K562 (cell line): ENCODE data around the gene ADAT2. TPM values are rescaled to one million over a fixed set of nuclear protein-coding genes. Genes with fewer than 3 reads are reported as not detected.
A peak's percentile ranks its signal among the peaks of the same experiment; 100 is the strongest.

Source experiments
- ATF2 ChIP-seq: sonication (generic); formaldehyde crosslinking; IDR thresholded peaks from 2 replicates; pipeline ENCODE4 v1.8.1; 2022; ENCODE audit warnings: missing genetic modification reagents
- BCLAF1 ChIP-seq, 2 experiments: fragments of 450-650 bp in 1 of 2; IDR thresholded peaks; 2 replicates each; pipeline ENCODE4 v1.6.1; 2011 to 2017; ENCODE audit warnings: low read depth in 2 of 2, antibody characterized with exemption in 1 of 2, borderline replicate concordance in 1 of 2, low read length in 1 of 2, mild to moderate bottlenecking in 1 of 2, mixed read lengths in 1 of 2; ENCODE audit not compliant: control insufficient read depth in 1 of 2
- CC2D1A ChIP-seq: fragments of 450-650 bp; IDR thresholded peaks from 2 replicates; pipeline ENCODE4 v1.6.1; 2017; ENCODE audit warnings: mild to moderate bottlenecking
- CREB1 ChIP-seq, 2 experiments: sonication (generic) in 1 of 2; formaldehyde crosslinking in 1 of 2; IDR thresholded peaks; 2 replicates each; pipeline versions ENCODE4 v1.6.1 to v1.8.0; 2012 to 2022; ENCODE audit warnings: inconsistent platforms in 1 of 2, mild to moderate bottlenecking in 1 of 2, missing genetic modification reagents in 1 of 2, moderate library complexity in 1 of 2
- DMBX1 ChIP-seq: fragments of 250-450 bp; sonication (Bioruptor Pico); IDR thresholded peaks from 2 replicates; pipeline ENCODE4 v1.8.0; 2022; ENCODE audit warnings: inconsistent platforms, mild to moderate bottlenecking, moderate library complexity, borderline replicate concordance
- E4F1 ChIP-seq: fragments of 250-450 bp; sonication (Bioruptor Pico); IDR thresholded peaks from 2 replicates; pipeline ENCODE4 v1.5.0; 2021; ENCODE audit warnings: mild to moderate bottlenecking, borderline replicate concordance
- HDAC8 ChIP-seq: fragments of 450-650 bp; IDR thresholded peaks from 2 replicates; pipeline ENCODE4 v1.6.1; 2016; ENCODE audit warnings: mild to moderate bottlenecking, missing genetic modification characterization, moderate library complexity, missing compliant biosample characterization
- KDM4B ChIP-seq, 2 experiments: fragments of 450-650 bp in 1 of 2; sonication (generic) in 1 of 2; IDR thresholded peaks; 2 replicates each; pipeline ENCODE4 v1.6.1; 2016 to 2017; ENCODE audit warnings: borderline replicate concordance in 2 of 2, antibody characterized with exemption in 1 of 2, low read depth in 1 of 2, mild to moderate bottlenecking in 1 of 2
- KLF10 ChIP-seq: fragments of 250-450 bp; sonication (Bioruptor Pico); IDR thresholded peaks from 2 replicates; pipeline ENCODE4 v1.6.1; 2021; ENCODE audit warnings: matching md5 sums
- MTF1 ChIP-seq: fragments of 250-450 bp; sonication (Bioruptor Pico); IDR thresholded peaks from 2 replicates; pipeline ENCODE4 v1.9.0; 2021; ENCODE audit warnings: moderate library complexity, mild to moderate bottlenecking, inconsistent platforms, borderline replicate concordance
- NR2C2 ChIP-seq, 2 experiments: fragments of 200-800 bp in 1 of 2; sonication (Bioruptor generic) in 1 of 2; sonication (generic) in 1 of 2; formaldehyde crosslinking in 1 of 2; IDR thresholded peaks; 2 replicates each; pipeline versions ENCODE4 v1.6.1 to v1.8.0; 2016 to 2022; ENCODE audit warnings: mild to moderate bottlenecking in 1 of 2, missing compliant biosample characterization in 1 of 2, missing genetic modification characterization in 1 of 2, missing genetic modification reagents in 1 of 2
- SMAD2 ChIP-seq: fragments of 150-350 bp; IDR thresholded peaks from 2 replicates; pipeline ENCODE4 v1.6.1; 2014; ENCODE audit warnings: low read depth, mild to moderate bottlenecking, low read length
- SMARCB1 ChIP-seq: IDR thresholded peaks from 2 replicates; pipeline ENCODE4 v1.6.1; 2011; ENCODE audit warnings: improper control_type of control experiment, low read depth; ENCODE audit not compliant: insufficient read length
- ZC3H4 ChIP-seq: sonication (generic); formaldehyde crosslinking; IDR thresholded peaks from 2 replicates; pipeline ENCODE4 v1.9.0; 2021; ENCODE audit warnings: missing genetic modification reagents, borderline replicate concordance
- ZNF3 ChIP-seq: fragments of 250-450 bp; sonication (Bioruptor Pico); IDR thresholded peaks from 2 replicates; pipeline ENCODE4 v1.5.0; 2021; ENCODE audit warnings: mild to moderate bottlenecking, moderate library complexity
- ZNF311 ChIP-seq: fragments of 250-450 bp; sonication (Bioruptor Pico); IDR thresholded peaks from 2 replicates; pipeline ENCODE4 v1.4.0; 2020; ENCODE audit warnings: mild to moderate bottlenecking, moderate library complexity
- ZNF830 ChIP-seq: fragments of 250-450 bp; sonication (Bioruptor Pico); IDR thresholded peaks from 2 replicates; pipeline ENCODE4 v1.5.0; 2021; ENCODE audit warnings: mild to moderate bottlenecking
- polyA plus RNA-seq, 8 experiments: library from polyadenylated mRNA; depleted of rRNA in 4 of 8; stranded (reverse) in 5 of 8; unstranded in 3 of 8; fragments of >200 nt; fragmentation: Nextera tagmentation in 2 of 8; fragmentation: Illumina TruSeq in 1 of 8; extraction: Ambion mirVana in 2 of 8; extraction: Trizol in 1 of 8; gene quantifications; 2 replicates each; pipeline versions ENCODE4 v1.2.1 to v1.2.3, GENCODE V29; 2011 to 2014; ENCODE audit warnings: inconsistent platforms in 1 of 8, missing spikeins in 1 of 8
- total RNA-seq, 7 experiments: library from RNA; depleted of rRNA in 6 of 7; stranded (reverse); fragments of >200 nt in 6 of 7; fragmentation: Illumina TruSeq in 2 of 7; extraction: Trizol in 2 of 7; gene quantifications; 2 replicates each; pipeline versions ENCODE4 v1.2.1 to v1.2.3, GENCODE V29; 2011 to 2021; ENCODE audit warnings: low replicate concordance in 1 of 7

The ADAT2 gene
- total and polyA plus RNA-seq, 9 of the 15 experiments (the other 6 are each of a cell fraction or from before 2014, with no cell fraction given) = 13.0 to 62.5 (median 31.7) TPM

GRCh38 chr6:143450453-143451371, at the start of gene ADAT2, which contains the start of gene PEX3 (continued):
- no peak for TF ChIP-seq KLF10 (CRISPR knock-in tag)
- peak; percentile 39; the same call in 1 of the 2 replicates for TF ChIP-seq NR2C2 (CRISPR knock-in tag; IDR thresholded peaks at IDR 0.05)
- peak; percentile 67 for TF ChIP-seq NR2C2 (tag; IDR thresholded peaks at IDR 0.05)
- TF ChIP-seq CREB1 (IDR thresholded peaks at IDR 0.05) = peak; percentile 88
- TF ChIP-seq CREB1 (CRISPR knock-in tag; IDR thresholded peaks at IDR 0.05) = peak; percentile 79
- no peak; the same call in 1 of the 2 replicates for TF ChIP-seq ZC3H4 (CRISPR knock-in tag)
- TF ChIP-seq DMBX1 (CRISPR knock-in tag) = peak; percentile 58; the same call in 1 of the 2 replicates
- TF ChIP-seq HDAC8 (tag) = no peak
- peak; percentile 44; the same call in 1 of the 2 replicates for TF ChIP-seq E4F1
- TF ChIP-seq ZNF311 (CRISPR knock-in tag) = no peak
- no peak for TF ChIP-seq MTF1 (CRISPR knock-in tag)
- TF ChIP-seq SMAD2 = no peak
- TF ChIP-seq ZNF830 (CRISPR knock-in tag) = peak; percentile 67; the same call in 1 of the 2 replicates
- peak in 1 of 2 experiments; percentile 86; a peak in 1 of 4 replicates for TF ChIP-seq KDM4B (IDR thresholded peaks at IDR 0.05; ENCODE audit: borderline replicate concordance in 2 of 2, low read depth in 1 of 2)
- no peak for TF ChIP-seq ZNF3 (CRISPR knock-in tag)
- TF ChIP-seq CC2D1A = peak; percentile 85
- TF ChIP-seq ATF2 = no peak
- TF ChIP-seq BCLAF1 (IDR thresholded peaks at IDR 0.05; ENCODE audit: borderline replicate concordance in 1 of 2, control insufficient read depth in 1 of 2, low read depth in 2 of 2, low read length in 1 of 2) = peak in 1 of 2 experiments; percentile 99; a peak in 2 of 4 replicates
- TF ChIP-seq SMARCB1 = no peak
